ENCODE results near the gene C22orf39. TPM values are rescaled to one million over a fixed set of nuclear protein-coding genes. Genes with fewer than 3 reads are reported as not detected.

The C22orf39 gene
- total RNA-seq, 1 donor from 2014 or later = 58.5 TPM

GRCh38 chr22:19429950-19430889 lies 17.3 kb downstream of the C22orf39 start:
- intact Hi-C loops (cut with DNase I) = loop anchor here (2.0 to 5.0 kb wide), 2 partner anchors 251 to 287 kb away; partner anchors contain the start of gene SLC25A1
- Histone ChIP-seq H3K36me3 (peaks cover 0 to 4% of the 10 kb centered on the region in 2 donors), H3K4me1 (peaks cover 0 to 22% of the 10 kb centered on the region in 2 donors), H3K4me3 (peak overlapping the region; percentile 66 to 99), H3K27ac (no peak overlapping the region), H3K27me3 (no peaks in the 10 kb centered on the region), H3K9me3 (no peaks in the 10 kb centered on the region)
- no peak for DNase-seq (ENCODE audit: low spot score in 2 of 2)
- TF ChIP-seq CTCF (IDR thresholded peaks at IDR 0.05) = no peak

GRCh38 chr22:19424186-19424500 lies 23.4 kb downstream of the C22orf39 start:
- Histone ChIP-seq H3K9me3 (no peaks in the 10 kb centered on the region), H3K4me1 (peaks cover 0 to 7% of the 10 kb centered on the region in 2 donors), H3K27ac (no peak overlapping the region), H3K27me3 (no peaks in the 10 kb centered on the region), H3K4me3 (no peak overlapping the region), H3K36me3 (peaks cover 0 to 2% of the 10 kb centered on the region in 2 donors)
- DNase-seq (ENCODE audit: low spot score in 2 of 2) = no peak
- intact Hi-C loops (cut with DNase I) = no loop called here
- TF ChIP-seq CTCF (IDR thresholded peaks at IDR 0.05) = no peak

GRCh38 chr22:19422440-19423301 lies 24.8 kb downstream of the C22orf39 start:
- DNase-seq (ENCODE audit: low spot score in 2 of 2) = no peak
- intact Hi-C loops (cut with DNase I) = no loop called here
- TF ChIP-seq CTCF (IDR thresholded peaks at IDR 0.05) = no peak
- Histone ChIP-seq H3K27ac (no peak overlapping the region), H3K4me1 (peaks cover 0 to 7% of the 10 kb centered on the region in 2 donors), H3K36me3 (peaks cover 0 to 2% of the 10 kb centered on the region in 2 donors), H3K9me3 (no peaks in the 10 kb centered on the region), H3K4me3 (no peak overlapping the region), H3K27me3 (no peaks in the 10 kb centered on the region)

GRCh38 chr22:19420321-19420720 lies 27.2 kb downstream of the C22orf39 start:
- Histone ChIP-seq H3K36me3 (peaks cover 0 to 2% of the 10 kb centered on the region in 2 donors), H3K27ac (no peak overlapping the region), H3K9me3 (no peaks in the 10 kb centered on the region), H3K4me3 (no peak overlapping the region), H3K4me1 (peaks cover 0 to 7% of the 10 kb centered on the region in 2 donors), H3K27me3 (no peaks in the 10 kb centered on the region)
- DNase-seq (ENCODE audit: low spot score in 2 of 2) = no peak
- intact Hi-C loops (cut with DNase I) = no loop called here
- no peak for TF ChIP-seq CTCF (IDR thresholded peaks at IDR 0.05)

DNA sequence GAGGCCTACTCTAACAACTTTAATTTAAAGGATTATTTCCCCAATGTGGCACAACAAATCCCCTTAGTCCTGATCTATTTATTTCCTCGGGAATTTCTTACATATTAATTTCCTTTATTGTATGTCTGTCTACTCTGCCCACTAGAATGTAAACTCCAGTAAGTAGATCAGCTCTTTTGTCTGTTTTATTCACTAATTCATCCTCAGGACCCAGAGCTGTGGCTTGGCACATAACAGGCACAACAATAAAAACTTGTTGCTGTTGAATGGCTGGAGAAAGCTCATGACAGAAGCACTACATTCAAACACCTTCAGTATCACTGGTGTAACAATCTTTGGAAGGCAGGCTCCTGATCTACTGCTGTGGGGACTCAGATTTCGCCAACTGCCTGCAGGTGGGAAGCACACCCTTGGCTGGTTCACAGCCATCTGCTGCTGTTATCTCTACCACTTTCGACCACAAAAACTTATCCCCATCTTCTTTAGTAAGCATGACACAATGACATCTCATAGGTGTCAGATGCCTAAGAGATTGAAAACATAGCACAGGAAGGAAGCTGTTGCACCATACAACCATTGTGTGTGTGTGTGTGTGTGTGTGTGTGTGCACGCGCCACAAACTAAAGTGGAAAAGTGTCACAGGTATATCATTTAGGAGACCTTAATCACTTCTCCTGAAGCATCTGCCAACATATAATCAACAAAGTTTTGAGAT lies 27.9 kb downstream of the C22orf39 start:
- H3K4me1 ChIP-seq = peaks cover 0 to 7% of the 10 kb centered on the region in 2 donors
- intact Hi-C loops (cut with DNase I) = no loop called here
- no peaks in the 10 kb centered on the region for H3K36me3 ChIP-seq
- no peaks in the 10 kb centered on the region for H3K27me3 ChIP-seq
- no peak overlapping the region for H3K27ac ChIP-seq
- no peak overlapping the region for H3K4me3 ChIP-seq
- no peak for TF ChIP-seq CTCF (IDR thresholded peaks at IDR 0.05)
- DNase-seq (ENCODE audit: low spot score in 2 of 2) = no peak
- H3K9me3 ChIP-seq = no peaks in the 10 kb centered on the region

All from ascending aorta (tissue), 2 donors.